HG02938 (cell line): Measurements from ENCODE around the gene DHRS11.
"Not testable (repeated sequence)": the region's sequence is repeated elsewhere in the genome, so short reads cannot be mapped to it uniquely, and the experiment has no call there.

Experiments used
- ATAC-seq: cut with Tn5 transposase; IDR thresholded peaks from one replicate; pipeline ENCODE4 v1.9.1; 2021; ENCODE audit warnings: mild to moderate bottlenecking, moderate library complexity; ENCODE audit not compliant: unreplicated experiment

Gene DHRS11

DNA sequence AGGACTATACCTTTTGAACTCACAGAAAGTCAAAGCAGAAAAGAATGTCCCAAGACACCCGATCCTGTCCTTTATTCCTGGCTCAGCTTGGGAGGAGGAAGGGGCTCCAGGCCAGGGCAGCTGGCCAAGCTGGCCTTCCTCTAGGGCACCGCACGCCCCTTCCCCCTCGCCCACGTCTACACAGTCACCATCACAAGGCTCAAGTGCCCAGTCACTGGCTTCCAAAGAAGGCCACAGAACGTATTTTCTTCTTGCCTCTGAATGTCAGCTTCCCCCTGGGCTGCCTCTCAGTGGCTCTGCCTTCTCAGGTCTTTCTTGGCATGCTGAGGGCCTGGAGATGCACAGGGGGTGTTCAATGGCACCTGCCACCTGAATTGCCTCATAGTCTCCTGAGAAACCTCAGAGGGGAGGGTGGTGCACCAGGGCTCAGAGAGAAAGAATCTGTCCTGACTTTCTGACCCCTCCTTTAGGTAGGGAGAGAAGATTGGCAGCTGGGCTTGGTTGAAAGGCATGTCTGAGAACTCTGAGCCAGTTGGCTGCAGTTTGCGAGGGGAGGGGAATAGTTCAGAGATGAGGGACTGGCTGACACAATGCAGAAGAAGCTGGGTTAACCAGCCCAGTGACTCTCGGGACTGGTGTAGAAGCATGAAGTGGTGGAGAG, 2.1 kb downstream of the DHRS11 start:
- ATAC-seq = no peak

DNA sequence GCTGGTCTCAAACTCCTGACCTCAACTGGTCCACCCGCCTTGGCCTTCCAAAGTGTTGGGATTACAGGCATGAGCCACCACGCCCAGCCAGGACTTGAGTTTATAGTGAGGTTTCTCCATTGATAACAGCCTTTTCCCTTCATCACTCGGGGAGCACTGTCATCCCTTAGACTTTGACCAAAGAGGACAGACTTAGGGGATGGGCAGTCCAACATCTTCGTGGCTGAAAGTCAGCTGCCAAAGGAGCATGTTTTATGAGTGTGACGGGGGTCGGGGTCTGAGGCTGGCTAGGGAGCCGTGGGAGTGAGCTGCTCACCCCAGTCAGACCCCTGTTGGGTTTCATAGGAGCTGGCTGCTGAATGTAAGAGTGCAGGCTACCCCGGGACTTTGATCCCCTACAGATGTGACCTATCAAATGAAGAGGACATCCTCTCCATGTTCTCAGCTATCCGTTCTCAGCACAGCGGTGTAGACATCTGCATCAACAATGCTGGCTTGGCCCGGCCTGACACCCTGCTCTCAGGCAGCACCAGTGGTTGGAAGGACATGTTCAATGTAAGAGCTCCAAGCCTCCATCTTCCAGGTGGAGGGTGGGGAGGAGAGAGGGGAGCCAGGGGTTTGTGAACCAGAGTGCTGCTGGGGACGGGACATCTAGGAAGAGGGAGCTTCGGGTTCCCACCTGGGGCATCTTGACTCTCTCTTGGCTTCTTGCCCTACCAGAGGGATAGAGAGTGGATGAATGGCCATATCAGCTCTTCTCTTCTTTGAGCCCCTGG, 3.1 kb downstream of the DHRS11 start:
- ATAC-seq = no peak

DNA sequence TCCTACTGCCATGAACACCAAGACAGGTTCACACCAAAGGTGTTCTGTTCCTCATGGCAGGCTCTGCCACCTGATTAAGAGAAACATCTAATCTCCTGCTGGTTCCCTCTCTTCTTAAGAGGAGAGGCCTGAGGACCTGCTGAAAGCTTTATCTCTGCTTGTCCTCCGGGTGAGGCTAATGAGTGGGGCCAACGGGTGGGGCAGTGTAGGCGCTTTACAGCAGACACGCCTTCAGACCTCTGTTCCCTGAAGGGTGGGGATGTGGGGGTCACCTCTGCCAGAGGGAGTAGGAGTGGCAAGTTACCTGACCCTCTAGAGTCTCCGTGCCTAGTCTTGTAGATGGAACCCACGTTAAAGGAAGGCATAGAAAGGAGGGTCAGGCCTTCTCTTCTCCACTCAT, 5.5 kb downstream of the DHRS11 start:
- no peak for ATAC-seq

DNA sequence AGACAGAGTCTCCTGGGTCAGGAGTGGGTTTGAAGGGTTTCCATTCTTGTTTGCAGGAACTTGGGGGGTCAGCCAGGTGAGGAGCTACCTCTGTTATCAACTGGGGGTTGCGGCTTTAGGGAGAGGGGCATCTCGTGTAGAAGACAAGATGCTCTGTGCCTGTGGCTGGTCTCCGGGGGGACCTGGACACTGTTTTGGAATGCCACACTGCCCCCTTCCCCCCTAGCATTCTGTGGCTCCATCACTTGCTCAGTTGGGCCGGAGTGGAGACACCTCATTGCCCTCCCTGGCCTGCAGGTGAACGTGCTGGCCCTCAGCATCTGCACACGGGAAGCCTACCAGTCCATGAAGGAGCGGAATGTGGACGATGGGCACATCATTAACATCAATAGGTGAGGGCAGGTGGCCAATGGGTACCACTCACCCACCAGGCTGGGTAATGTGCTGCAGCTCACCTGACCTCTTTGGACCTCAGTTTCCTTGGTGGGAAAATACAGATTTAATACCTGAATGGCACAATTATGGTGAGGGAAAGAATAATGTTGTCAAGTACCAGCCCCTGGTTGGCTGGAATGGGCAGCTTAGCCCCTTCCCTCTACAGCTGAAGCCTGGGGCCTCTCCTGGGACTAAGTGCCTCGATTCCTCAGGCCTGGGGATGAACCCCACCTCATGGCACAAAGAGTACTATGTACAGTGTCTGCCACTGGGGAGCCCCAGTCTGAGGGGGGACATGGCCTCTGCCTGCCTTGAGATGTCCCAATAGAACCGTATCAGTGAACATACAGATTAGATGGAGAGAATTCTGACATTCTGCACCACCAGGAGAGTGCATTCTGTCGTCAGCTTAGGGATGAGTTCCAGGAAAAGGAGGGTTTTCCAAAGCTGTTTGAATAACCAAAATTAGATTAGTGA, 6.4 kb downstream of the DHRS11 start:
- ATAC-seq = no peak

DNA sequence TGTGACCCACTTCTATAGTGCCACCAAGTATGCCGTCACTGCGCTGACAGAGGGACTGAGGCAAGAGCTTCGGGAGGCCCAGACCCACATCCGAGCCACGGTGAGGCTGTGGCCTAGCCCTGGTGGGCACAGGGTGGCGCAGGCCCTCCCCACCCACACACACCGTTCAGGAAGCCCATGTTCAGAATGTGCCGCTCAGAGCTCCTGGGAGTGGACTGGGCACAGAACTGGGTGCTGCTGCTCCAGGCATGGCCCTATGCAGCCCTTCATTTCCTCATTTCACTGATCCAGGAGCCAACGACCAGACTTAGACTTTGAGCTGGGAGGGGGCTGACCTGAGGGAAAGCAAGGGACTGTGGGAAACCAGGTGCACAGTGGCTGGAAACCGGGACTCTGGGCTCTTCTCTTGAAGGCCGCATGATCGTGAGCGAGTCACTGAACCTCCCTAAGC, 7.3 kb downstream of the DHRS11 start:
- ATAC-seq = no peak

DNA sequence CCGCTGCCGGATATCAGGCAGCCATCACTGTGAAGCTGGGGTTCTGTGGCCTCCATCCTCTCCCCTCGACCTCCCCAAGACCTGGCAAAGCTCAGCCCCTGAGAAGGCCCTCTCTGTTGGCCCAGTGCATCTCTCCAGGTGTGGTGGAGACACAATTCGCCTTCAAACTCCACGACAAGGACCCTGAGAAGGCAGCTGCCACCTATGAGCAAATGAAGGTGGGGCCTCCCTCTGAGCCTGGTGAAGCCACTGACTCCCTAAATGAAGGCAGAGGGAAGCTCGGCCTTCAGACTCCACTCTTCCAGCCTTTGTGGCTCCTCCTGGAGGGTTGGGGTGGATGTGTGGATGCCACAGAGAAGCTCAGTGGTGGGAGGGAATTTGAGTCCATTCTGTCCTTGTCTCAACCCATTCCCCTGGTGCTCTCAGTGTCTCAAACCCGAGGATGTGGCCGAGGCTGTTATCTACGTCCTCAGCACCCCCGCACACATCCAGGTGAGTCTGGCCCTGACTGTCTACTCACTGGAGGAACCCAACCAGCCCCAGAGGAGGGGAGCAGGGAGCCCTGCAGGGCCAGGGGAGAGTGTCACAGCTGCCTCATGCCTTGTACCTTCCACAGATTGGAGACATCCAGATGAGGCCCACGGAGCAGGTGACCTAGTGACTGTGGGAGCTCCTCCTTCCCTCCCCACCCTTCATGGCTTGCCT, 8.0 kb downstream of the DHRS11 start:
- ATAC-seq = no peak

DNA sequence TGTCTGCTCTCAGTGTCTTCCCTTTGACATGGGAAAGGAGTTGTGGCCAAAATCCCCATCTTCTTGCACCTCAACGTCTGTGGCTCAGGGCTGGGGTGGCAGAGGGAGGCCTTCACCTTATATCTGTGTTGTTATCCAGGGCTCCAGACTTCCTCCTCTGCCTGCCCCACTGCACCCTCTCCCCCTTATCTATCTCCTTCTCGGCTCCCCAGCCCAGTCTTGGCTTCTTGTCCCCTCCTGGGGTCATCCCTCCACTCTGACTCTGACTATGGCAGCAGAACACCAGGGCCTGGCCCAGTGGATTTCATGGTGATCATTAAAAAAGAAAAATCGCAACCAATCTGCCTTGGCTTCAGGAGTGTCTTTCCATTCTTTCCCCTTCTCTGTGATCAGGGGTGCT, 8.8 kb downstream of the DHRS11 start:
- no peak for ATAC-seq

DNA sequence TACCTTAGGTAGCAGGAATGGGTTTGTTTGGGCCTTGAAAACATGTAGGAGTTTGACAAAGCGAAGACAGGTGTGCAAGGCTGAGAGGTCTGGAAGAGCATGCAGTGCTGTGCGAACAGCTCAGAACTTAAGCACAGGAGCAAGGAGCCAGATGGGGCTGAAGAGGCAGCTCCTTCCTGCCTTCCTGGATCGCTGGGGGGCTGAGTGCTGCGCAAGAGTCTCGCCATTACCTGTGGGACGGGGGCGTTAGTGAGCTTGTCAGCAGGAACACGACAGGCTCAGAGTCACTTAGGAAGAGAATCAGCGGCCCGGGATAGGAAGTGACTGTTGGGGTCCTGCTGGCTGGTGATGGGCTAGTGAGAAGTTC, 9.2 kb downstream of the DHRS11 start:
- no peak for ATAC-seq

DNA sequence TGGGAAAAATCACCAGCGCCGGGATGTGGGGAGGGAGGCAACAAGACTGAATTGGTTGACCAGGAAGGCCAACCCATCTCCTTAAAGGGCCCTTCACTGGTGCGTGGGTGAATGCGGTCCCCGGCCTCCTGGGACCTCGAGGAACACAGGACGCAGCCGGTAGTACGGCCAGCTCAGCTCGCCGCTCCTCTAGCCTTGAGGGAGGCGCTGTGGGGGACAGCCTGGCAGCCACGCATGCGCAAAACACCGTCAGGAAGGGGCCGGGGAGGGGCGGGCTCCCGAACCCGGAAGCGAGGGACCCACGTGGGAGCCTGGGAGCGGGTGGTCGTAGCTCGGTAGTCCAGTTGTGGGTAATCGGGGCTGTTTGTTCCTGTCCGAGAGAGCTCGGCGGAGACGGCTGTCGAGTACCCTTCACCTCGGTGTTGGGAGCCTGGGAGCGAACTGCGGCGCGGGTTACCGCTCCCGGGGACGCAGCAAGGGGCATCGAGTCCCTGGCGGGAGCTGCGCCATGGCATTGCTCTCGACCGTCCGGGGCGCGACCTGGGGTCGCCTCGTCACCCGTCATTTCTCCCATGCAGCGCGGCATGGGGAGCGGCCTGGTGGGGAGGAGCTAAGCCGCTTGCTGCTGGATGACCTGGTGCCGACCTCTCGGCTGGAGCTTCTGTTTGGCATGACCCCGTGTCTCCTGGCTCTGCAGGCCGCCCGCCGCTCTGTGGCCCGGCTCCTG, 9.8 kb downstream of the DHRS11 start, which contains the start of gene MRM1:
Gene MRM1 (plus strand): TSS at position 281 of the 727 bp plus-strand sequence. CDS start 228 bp downstream, at position 509.
- peak; percentile 61 for ATAC-seq

DNA sequence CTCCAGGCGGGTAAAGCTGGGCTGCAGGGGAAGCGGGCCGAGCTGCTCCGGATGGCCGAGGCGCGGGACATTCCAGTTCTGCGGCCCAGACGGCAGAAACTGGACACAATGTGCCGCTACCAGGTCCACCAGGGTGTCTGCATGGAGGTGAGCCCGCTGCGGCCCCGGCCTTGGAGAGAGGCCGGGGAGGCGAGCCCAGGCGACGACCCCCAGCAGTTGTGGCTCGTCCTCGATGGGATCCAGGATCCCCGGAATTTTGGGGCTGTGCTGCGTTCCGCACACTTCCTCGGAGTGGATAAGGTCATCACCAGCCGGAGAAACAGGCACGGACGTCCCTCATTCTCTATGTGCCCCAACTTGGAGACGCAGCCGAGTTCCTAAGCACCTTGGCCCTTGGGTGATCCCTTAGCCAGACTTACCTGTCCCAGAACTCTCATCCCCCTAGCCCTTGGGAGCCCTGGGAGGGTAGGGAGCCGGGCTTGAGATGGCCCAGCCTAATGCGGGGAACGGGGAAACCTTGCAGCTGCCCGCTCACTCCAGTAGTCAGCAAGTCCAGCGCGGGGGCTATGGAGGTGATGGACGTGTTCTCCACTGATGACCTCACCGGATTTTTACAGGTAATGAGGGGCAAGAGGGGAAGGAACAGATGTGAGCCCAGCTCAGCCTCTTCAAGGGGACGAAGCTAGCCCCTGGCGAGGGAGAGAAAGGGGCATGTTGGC, 10.5 kb downstream of the DHRS11 start:
- ATAC-seq = no peak

DNA sequence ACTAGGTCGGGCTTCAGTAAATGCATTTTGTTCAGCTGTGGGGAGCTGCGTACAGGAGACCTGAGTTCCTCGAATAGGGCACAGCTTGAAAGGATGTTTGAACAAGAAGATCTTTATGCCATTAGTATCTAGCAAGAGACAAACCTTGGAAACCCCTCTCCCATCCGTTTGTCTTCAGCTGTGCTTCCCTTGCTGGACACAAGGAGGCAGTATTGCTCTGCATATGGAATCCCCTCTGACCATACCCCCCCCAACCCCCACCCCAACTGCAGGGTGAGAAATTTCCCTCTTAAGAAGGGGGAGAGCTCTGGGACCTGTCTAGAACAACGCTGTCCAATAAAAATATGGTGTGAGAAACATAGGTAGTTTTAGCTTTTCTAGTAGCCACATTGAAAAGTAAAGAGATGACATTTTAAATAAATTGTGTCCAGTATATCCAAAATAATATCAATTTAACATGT, 11.3 kb downstream of the DHRS11 start:
- ATAC-seq = no peak

DNA sequence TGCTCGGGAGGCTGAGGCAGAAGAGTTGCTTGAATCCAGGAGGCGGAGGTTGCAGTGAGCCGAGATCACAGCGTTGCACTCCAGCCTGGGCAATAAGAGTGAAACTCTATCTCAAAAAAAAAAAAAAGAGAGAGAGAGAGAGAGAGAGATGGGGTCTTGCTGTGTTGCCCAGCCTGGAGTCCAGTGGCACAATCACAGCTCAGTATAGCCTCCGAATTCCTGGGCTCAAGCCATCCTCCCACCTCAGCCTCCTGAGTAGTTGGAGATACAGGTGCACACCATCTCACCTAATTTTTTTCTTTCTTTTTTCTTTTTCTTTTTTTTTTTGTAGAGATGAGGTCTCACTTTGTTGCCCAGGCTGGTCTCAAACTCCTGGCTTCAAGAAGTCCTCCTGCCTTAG, 13.3 kb downstream of the DHRS11 start:
- not testable (repeated sequence) for ATAC-seq

DNA sequence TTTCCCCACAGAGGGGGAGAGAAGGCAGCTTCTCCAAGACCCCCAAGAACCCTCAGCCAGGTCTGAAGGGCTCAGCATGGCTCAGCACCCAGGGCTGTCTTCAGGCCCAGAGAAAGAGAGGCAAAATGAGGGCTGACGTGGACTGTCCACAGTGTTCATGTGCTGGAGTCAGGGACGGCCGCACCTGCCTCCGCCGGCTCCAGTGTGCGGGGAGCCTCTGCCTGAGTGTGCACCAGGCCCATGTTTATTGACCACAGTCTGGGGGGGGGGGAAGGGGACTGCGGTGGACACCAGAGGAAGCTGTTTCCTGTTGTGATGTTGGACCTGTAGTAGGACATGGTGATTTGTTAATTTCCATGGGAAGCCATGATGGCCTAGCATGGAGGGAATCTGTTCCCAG, 16.6 kb downstream of the DHRS11 start:
- ATAC-seq = no peak

DNA sequence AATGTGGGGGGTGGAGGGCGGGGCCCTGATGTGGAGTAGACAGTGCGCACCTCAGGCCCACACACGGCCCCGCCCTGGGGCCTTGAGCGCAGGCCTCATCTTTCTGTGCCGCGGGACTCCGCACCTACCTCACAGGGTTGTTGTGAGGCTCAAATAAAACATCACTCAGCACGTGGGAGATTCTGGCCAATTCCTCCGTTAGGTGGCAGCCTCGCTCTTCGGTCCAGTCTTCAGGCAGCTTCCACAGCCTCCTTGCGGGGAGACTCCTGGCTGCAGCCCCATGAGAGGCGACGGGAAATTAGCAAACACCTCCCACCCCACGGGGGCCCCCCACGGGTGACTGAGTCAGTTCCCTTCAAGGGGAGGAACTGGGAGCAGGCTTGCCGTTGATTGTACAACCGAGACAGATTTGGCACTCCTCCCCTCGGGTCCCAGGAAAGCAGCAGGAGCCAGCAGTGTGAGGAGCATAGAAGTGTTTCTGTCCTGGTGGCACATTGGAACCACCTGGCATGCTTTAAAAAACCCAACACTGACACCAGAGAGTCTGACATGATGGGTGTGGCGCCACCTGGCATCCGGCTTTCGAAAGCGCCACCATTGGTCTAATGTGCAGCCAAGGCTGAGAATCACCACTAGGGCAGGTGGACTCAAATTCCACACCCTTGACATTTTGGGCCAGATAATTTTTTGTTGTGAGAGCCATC, 17.3 kb downstream of the DHRS11 start:
- no peak for ATAC-seq

DNA sequence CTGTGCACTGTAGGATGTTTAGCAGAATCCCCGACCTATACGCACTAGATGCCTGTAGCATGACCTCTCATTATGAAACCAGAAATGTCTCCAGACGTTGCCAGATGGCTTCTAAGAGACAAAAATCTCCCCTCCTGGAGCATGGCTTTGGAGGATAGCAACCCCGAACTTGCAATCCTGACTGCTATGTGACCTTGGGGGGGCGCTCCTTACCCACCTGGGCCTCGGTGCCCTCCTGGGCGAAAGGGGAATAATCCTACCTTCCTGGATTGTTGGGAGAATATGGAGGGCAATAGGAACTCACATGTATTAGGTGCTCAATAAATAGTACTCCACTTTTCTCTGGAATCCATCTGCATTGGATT, 17.8 kb downstream of the DHRS11 start:
- no peak for ATAC-seq

DNA sequence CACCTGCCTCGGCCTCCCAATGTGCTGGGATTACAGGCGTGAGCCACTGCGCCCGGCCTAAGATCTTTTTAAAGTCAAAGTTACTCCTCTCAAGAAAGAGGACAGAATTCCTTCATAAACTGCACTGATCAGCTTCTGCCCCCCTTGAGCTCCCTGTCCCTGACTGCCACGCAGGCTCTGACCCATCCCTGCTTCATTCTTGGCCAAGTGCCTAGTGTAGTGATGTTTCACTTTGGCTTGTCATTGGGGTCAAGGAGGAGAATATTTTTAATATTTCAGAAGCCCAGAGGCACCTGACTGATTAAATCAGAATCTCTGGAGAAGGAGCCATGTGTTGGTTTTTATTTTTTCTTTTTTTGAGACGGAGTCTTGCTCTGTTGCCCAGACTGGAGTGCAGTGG, 18.8 kb downstream of the DHRS11 start:
- ATAC-seq = no peak

DNA sequence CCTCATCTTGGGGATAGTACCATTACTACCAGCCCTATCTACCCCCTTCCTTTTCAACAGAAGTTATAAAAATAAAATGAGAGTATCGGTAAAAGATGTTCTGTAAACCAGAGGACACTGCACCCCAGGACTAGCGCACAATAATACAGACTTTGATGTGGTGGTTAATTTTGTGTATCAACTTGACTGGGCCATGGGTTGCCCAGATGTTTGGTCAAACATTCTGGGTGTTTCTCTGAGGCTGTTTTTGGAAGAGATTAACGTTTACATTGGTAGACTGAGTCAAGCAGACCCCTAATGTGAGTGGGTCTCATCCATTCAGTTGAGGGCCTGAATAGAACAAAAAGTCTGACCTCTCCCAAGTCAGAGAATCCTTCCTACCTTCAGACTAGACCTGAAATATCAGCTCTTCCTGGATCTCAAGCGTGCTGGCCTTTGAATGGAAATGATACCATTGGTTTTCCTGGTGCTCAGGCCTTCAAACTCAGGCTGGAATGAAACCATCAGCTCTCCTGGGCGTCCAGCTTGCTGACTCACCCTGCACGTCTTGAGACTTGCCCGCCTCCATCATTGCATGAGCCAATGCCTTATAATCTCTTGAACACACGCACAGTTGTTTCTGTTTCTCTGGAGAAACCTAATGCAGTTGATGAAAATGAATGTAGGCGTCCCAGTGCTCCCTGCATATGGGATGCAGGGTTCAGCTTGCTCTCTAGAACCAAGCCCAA, 19.8 kb downstream of the DHRS11 start:
- ATAC-seq = no peak

DNA sequence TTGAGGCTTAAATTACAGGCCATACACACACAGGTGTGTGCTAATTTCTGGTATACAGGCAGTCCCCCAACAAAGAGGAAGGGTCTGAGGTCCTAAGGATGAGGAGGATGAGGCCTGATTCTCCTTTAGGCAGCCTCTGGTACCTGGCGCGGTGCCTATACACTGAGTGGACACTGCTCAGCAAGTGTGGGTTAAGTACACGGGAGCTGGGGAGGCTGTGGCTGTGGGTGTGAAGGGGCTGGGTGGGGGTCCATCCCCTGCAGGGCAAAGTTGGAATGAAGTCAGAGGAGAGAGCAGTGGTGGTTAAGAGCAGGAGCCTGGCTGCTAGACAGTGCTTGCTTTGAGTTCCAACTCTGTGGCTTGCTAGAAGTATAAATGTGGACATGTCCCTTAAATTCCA, 20.6 kb downstream of the DHRS11 start:
- ATAC-seq = no peak
